Measurements from ENCODE around the gene BET1L.

Gene BET1L

DNA sequence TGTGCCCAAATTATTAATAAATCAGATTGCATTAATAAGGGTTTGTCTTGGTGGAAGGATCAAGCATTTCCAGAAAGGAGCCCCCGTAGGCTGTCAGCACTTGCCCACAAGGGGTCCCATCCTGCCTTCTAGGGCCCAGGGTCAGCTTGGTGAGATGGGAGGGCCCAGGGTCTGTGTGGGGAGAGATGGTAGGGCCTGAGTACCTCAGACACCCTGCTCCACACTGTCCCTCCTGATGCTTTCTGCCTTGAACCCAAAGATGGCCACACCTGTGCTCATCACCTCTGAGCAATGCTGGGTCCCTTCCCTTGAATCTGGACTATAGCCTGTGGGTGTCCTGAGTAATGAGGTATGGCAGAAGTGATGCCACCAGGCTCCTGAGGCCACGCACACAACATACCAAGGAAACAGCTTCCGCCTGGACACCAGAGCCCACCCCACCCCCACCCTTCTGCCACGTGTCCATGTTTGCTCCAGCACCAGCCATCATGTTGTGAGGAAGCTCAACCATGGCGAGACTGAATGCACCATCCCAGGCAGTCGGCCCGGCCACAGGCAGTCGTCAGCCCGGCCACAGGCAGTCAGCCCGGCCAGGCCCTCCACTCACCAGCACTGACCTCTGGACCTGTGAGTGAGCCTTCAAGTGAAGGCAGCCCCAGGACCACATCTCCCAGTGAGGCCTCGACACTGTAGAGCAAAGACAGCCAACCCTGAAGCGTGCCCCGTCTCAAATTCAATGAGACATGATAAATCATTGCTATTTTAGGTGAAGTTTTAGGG lies 6.8 kb downstream of the BET1L start:
- no peak overlapping the region for H3K4ac ChIP-seq (ENCODE audit: low read depth in 1 of 2, low read length in 2 of 2)
- no peak overlapping the region for H3K14ac ChIP-seq (ENCODE audit: low read length in 2 of 2)
- no peak overlapping the region for H3K23ac ChIP-seq (ENCODE audit: low read length in 2 of 2)
- H2AK5ac ChIP-seq (ENCODE audit: low read length, severe bottlenecking), result no peak overlapping the region
- H3K36me3 ChIP-seq (ENCODE audit: control insufficient read depth in 1 of 2, insufficient read depth in 2 of 2, low read depth in 1 of 2, low read length in 2 of 2), result peaks cover 48% of the 10 kb centered on the region in 2 experiments
- no peak overlapping the region for H3K9ac ChIP-seq (ENCODE audit: low read length)
- H4K8ac ChIP-seq (ENCODE audit: low read length), result no peak overlapping the region
- WGBS, result 89% methylated on average over 13 of the region's 13 CpGs
- H2BK120ac ChIP-seq (ENCODE audit: low read depth, low read length), result no peak overlapping the region
- no peak overlapping the region for H4K91ac ChIP-seq (ENCODE audit: low read length)
- no peak overlapping the region for H3K4me2 ChIP-seq (ENCODE audit: low read length, poor library complexity, severe bottlenecking)
- no peak overlapping the region for H2BK5ac ChIP-seq (ENCODE audit: low read depth, low read length, poor library complexity, severe bottlenecking)
- no peak overlapping the region for H2BK15ac ChIP-seq (ENCODE audit: low read depth, poor library complexity, severe bottlenecking)
- peaks cover 27% of the 10 kb centered on the region for H3K79me1 ChIP-seq (replicated peaks; ENCODE audit: low read length, poor library complexity, severe bottlenecking)
- no peaks in the 10 kb centered on the region for H3K9me3 ChIP-seq (ENCODE audit: control insufficient read depth, low read length)
- no peak for DNase-seq
- H3K18ac ChIP-seq (ENCODE audit: low read depth in 1 of 2, low read length in 2 of 2), result no peak overlapping the region
- H3K4me3 ChIP-seq (ENCODE audit: insufficient read depth in 1 of 2, low read depth in 1 of 2, low read length in 2 of 2), result no peak overlapping the region
- H3K4me1 ChIP-seq (ENCODE audit: control insufficient read depth, insufficient read depth, low read depth, low read length), result peaks cover 27% of the 10 kb centered on the region
- H3K27ac ChIP-seq (ENCODE audit: low read length, poor library complexity, severe bottlenecking), result no peak overlapping the region
- no peak overlapping the region for H2BK12ac ChIP-seq (ENCODE audit: low read length in 2 of 2)
- no peak overlapping the region for H2AFZ ChIP-seq (ENCODE audit: low read depth, low read length)
- H3K27me3 ChIP-seq (ENCODE audit: control insufficient read depth in 1 of 2, insufficient read depth in 1 of 2, low read length in 2 of 2), result no peaks in the 10 kb centered on the region

DNA sequence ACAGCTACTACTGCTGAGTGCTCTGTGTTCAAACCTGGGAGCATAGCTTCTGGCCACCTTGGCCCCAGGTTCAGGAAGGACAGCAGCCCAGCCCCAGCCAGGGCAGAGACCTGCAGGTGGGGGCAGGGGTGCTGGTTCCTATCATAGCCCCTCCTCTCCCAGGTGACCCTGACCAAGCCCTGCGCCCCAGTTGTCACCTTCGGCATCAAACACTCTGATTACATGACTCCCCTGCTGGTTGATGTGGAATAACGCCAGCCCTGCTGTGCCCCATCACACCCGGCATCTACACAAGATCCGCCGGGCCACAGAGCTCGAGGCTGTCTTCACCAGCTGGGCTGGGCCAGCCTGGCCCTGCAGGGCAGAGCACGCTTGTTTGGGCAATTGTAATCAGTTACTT lies 7.4 kb downstream of the BET1L start:
- Histone ChIP-seq H3K79me1 (replicated peaks; ENCODE audit: low read length, poor library complexity, severe bottlenecking) (peaks cover 24% of the 10 kb centered on the region), H2AK5ac (ENCODE audit: low read length, severe bottlenecking) (no peak overlapping the region), H3K4ac (ENCODE audit: low read depth in 1 of 2, low read length in 2 of 2) (no peak overlapping the region), H3K14ac (ENCODE audit: low read length in 2 of 2) (no peak overlapping the region), H3K18ac (ENCODE audit: low read depth in 1 of 2, low read length in 2 of 2) (no peak overlapping the region), H3K36me3 (ENCODE audit: control insufficient read depth in 1 of 2, insufficient read depth in 2 of 2, low read depth in 1 of 2, low read length in 2 of 2) (peaks cover 41 to 42% of the 10 kb centered on the region in 2 experiments), H2BK12ac (ENCODE audit: low read length in 2 of 2) (no peak overlapping the region), H3K4me1 (ENCODE audit: control insufficient read depth, insufficient read depth, low read depth, low read length) (peaks cover 21% of the 10 kb centered on the region), H3K9ac (ENCODE audit: low read length) (no peak overlapping the region), H4K8ac (ENCODE audit: low read length) (no peak overlapping the region), H3K27ac (ENCODE audit: low read length, poor library complexity, severe bottlenecking) (no peak overlapping the region), H3K23ac (ENCODE audit: low read length in 2 of 2) (no peak overlapping the region), H2BK120ac (ENCODE audit: low read depth, low read length) (no peak overlapping the region), H3K9me3 (ENCODE audit: control insufficient read depth, low read length) (no peaks in the 10 kb centered on the region), H3K27me3 (ENCODE audit: control insufficient read depth in 1 of 2, insufficient read depth in 1 of 2, low read length in 2 of 2) (no peaks in the 10 kb centered on the region), H2BK5ac (ENCODE audit: low read depth, low read length, poor library complexity, severe bottlenecking) (no peak overlapping the region), H4K91ac (ENCODE audit: low read length) (no peak overlapping the region), H2AFZ (ENCODE audit: low read depth, low read length) (no peak overlapping the region), H3K4me2 (ENCODE audit: low read length, poor library complexity, severe bottlenecking) (no peak overlapping the region), H3K4me3 (ENCODE audit: insufficient read depth in 1 of 2, low read depth in 1 of 2, low read length in 2 of 2) (no peak overlapping the region), H2BK15ac (ENCODE audit: low read depth, poor library complexity, severe bottlenecking) (no peak overlapping the region)
- WGBS, result 95% methylated on average over 7 of the region's 8 CpGs
- no peak for DNase-seq

DNA sequence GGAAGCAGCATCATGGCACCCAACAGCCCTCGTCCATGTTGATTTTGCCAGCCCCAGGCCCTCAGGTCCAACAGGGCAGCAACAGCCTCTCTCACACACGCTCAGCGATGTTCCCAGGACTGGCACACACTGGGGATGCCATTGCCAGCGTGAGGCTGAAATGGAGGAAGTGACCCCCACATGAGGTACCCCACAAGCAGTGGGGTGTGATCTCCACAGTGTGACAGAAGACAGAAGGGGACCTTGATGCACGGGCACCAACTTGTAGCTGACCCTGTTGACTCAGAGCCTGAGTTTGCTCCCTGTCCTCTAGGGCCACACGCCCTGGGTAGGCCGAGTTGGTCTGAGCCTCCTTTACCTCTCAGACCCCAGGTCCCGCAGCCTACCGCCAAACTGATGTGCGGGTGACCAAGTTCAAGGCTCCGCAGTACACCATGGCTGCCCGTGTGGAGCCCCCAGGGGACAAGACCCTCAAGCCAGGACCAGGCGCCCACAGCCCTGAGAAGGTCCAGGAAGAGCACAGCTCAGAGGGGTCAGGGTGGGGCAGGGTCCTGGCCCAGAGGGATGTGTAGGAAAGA lies 8.1 kb downstream of the BET1L start:
- Histone ChIP-seq H3K4me1 (ENCODE audit: control insufficient read depth, insufficient read depth, low read depth, low read length) (peaks cover 15% of the 10 kb centered on the region), H3K4ac (ENCODE audit: low read depth in 1 of 2, low read length in 2 of 2) (no peak overlapping the region), H3K27ac (ENCODE audit: low read length, poor library complexity, severe bottlenecking) (no peak overlapping the region), H3K23ac (ENCODE audit: low read length in 2 of 2) (no peak overlapping the region), H4K91ac (ENCODE audit: low read length) (no peak overlapping the region), H3K9me3 (ENCODE audit: control insufficient read depth, low read length) (no peaks in the 10 kb centered on the region), H2BK5ac (ENCODE audit: low read depth, low read length, poor library complexity, severe bottlenecking) (no peak overlapping the region), H4K8ac (ENCODE audit: low read length) (no peak overlapping the region), H3K4me3 (ENCODE audit: insufficient read depth in 1 of 2, low read depth in 1 of 2, low read length in 2 of 2) (no peak overlapping the region), H3K14ac (ENCODE audit: low read length in 2 of 2) (no peak overlapping the region), H3K36me3 (ENCODE audit: control insufficient read depth in 1 of 2, insufficient read depth in 2 of 2, low read depth in 1 of 2, low read length in 2 of 2) (peaks cover 34 to 35% of the 10 kb centered on the region in 2 experiments), H2AK5ac (ENCODE audit: low read length, severe bottlenecking) (no peak overlapping the region), H3K79me1 (replicated peaks; ENCODE audit: low read length, poor library complexity, severe bottlenecking) (peaks cover 19% of the 10 kb centered on the region), H3K27me3 (ENCODE audit: control insufficient read depth in 1 of 2, insufficient read depth in 1 of 2, low read length in 2 of 2) (no peaks in the 10 kb centered on the region), H2BK12ac (ENCODE audit: low read length in 2 of 2) (no peak overlapping the region), H3K4me2 (ENCODE audit: low read length, poor library complexity, severe bottlenecking) (no peak overlapping the region), H2BK120ac (ENCODE audit: low read depth, low read length) (no peak overlapping the region), H2BK15ac (ENCODE audit: low read depth, poor library complexity, severe bottlenecking) (no peak overlapping the region), H3K18ac (ENCODE audit: low read depth in 1 of 2, low read length in 2 of 2) (no peak overlapping the region), H3K9ac (ENCODE audit: low read length) (no peak overlapping the region), H2AFZ (ENCODE audit: low read depth, low read length) (no peak overlapping the region)
- DNase-seq, result no peak
- 88% methylated on average over 13 of the region's 13 CpGs for WGBS

DNA sequence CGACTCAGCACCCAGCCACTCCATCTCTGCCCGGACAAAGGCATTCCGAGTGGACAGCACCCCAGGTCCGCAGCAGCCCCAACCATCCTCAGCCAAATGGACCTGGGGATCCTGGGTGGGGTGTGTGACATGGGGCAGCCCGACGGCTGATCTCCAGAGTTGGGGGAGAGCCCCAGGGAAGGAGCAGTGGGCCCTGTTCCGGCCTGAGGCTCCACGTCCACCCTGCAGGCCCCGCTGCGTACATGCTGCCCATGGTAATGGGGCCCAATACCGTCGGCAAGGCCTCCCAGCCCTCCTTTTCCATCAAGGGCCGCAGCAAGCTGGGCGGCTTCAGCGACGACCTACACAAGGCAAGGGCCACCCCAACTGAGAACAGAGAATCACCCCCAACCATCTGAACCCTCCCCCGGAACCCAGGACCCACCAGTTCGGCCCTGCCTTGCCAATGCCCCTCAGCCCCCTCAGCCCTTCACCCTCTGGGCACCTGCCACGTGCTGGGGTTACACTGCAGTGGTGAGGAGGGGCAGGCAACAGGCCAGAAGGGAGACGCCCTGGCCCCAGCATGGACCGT lies 8.9 kb downstream of the BET1L start:
- Histone ChIP-seq H4K8ac (ENCODE audit: low read length) (no peak overlapping the region), H3K36me3 (ENCODE audit: control insufficient read depth in 1 of 2, insufficient read depth in 2 of 2, low read depth in 1 of 2, low read length in 2 of 2) (peaks cover 27% of the 10 kb centered on the region in 2 experiments), H3K4me2 (ENCODE audit: low read length, poor library complexity, severe bottlenecking) (no peak overlapping the region), H2AFZ (ENCODE audit: low read depth, low read length) (no peak overlapping the region), H2BK12ac (ENCODE audit: low read length in 2 of 2) (no peak overlapping the region), H2BK120ac (ENCODE audit: low read depth, low read length) (no peak overlapping the region), H3K4me3 (ENCODE audit: insufficient read depth in 1 of 2, low read depth in 1 of 2, low read length in 2 of 2) (no peak overlapping the region), H3K4me1 (ENCODE audit: control insufficient read depth, insufficient read depth, low read depth, low read length) (peaks cover 9% of the 10 kb centered on the region), H3K14ac (ENCODE audit: low read length in 2 of 2) (no peak overlapping the region), H3K79me1 (replicated peaks; ENCODE audit: low read length, poor library complexity, severe bottlenecking) (peaks cover 13% of the 10 kb centered on the region), H2BK5ac (ENCODE audit: low read depth, low read length, poor library complexity, severe bottlenecking) (no peak overlapping the region), H3K18ac (ENCODE audit: low read depth in 1 of 2, low read length in 2 of 2) (no peak overlapping the region), H2AK5ac (ENCODE audit: low read length, severe bottlenecking) (no peak overlapping the region), H3K27me3 (ENCODE audit: control insufficient read depth in 1 of 2, insufficient read depth in 1 of 2, low read length in 2 of 2) (peaks cover 0 to 3% of the 10 kb centered on the region in 2 experiments), H3K9me3 (ENCODE audit: control insufficient read depth, low read length) (no peaks in the 10 kb centered on the region), H3K9ac (ENCODE audit: low read length) (no peak overlapping the region), H2BK15ac (ENCODE audit: low read depth, poor library complexity, severe bottlenecking) (no peak overlapping the region), H3K4ac (ENCODE audit: low read depth in 1 of 2, low read length in 2 of 2) (no peak overlapping the region), H4K91ac (ENCODE audit: low read length) (no peak overlapping the region), H3K27ac (ENCODE audit: low read length, poor library complexity, severe bottlenecking) (no peak overlapping the region), H3K23ac (ENCODE audit: low read length in 2 of 2) (no peak overlapping the region)
- DNase-seq, result no peak
- WGBS, result 91% methylated on average over 17 of the region's 21 CpGs

All from mesenchymal stem cell (in vitro differentiated cells and primary cell).